Measurements from ENCODE around the gene ABHD12B.

- TF ChIP-seq USF2 (IDR thresholded peaks at IDR 0.05; ENCODE audit: low read depth, low read length) (no peak), USF2 (CRISPR knock-in tag; IDR thresholded peaks at IDR 0.05; ENCODE audit: borderline replicate concordance) (no peak), ETV5 (CRISPR knock-in tag; IDR thresholded peaks at IDR 0.05; ENCODE audit: borderline replicate concordance) (no peak), CREM (IDR thresholded peaks at IDR 0.05) (no peak), CREM (CRISPR knock-in tag; IDR thresholded peaks at IDR 0.05) (no peak), MAFK (conservative IDR thresholded peaks at IDR 0.05 in 1 of 2, IDR thresholded peaks at IDR 0.05 in 1 of 2; ENCODE audit: low read length in 2 of 2) (no peak), ARID4A (CRISPR knock-in tag; IDR thresholded peaks at IDR 0.05; ENCODE audit: borderline replicate concordance) (no peak), AFF4 (CRISPR knock-in tag; IDR thresholded peaks at IDR 0.05) (no peak), JUN (CRISPR knock-in tag; IDR thresholded peaks at IDR 0.05) (no peak)
These were observed at the start of gene ABHD12B for GRCh38 chr14:50871914-50872732.
